ENCODE results near the gene PRDM15. TPM values are rescaled to one million over a fixed set of nuclear protein-coding genes. Genes with fewer than 3 reads are reported as not detected.

Gene PRDM15
- total RNA-seq, 1 experiment from 2014 or later: 9.8 TPM

DNA sequence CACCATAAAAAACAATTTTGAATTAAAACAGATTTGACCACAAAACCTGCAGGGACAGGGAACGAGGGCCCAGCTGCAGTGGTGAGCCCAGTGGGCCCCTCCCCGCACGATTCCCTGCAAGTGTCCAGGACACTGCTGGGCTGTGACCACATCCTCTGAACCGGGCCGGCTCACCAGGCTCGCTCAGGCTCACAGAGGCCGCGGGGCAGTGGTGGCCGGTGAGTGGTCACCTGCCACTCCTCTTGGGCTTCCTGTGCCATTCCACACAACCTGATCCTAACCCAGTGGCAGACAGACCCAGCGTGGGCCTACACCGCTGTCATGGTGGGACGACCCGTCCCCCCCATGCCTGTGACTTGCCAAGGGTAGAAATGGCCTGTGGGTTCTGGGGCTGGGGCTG lies 75.8 kb downstream of the PRDM15 start:
- ChIA-PET CTCF (no interaction called here), RAD21 (ENCODE audit: low non-redundant PET in 1 of 2, low total read pairs in 2 of 2, uncharacterized antibody in 2 of 2, unreplicated experiment in 2 of 2) (no interaction called here), POLR2A (no interaction called here)
- intact Hi-C loops (cut with micrococcal nuclease): no loop called here
- Histone ChIP-seq H3K9me2 (ENCODE audit: insufficient read depth) (no peaks in the 10 kb centered on the region), H3K27me3 (ENCODE audit: insufficient read depth, low read length) (no peaks in the 10 kb centered on the region), H3K79me2 (ENCODE audit: insufficient read depth, low read length) (no peaks in the 10 kb centered on the region), H3K36me3 (ENCODE audit: control insufficient read depth in 1 of 2, insufficient read depth in 2 of 2, low read length in 2 of 2) (peaks cover 0 to 14% of the 10 kb centered on the region in 2 experiments; a peak in 2 of 4 replicates), H4K20me1 (ENCODE audit: insufficient read depth) (no peaks in the 10 kb centered on the region), H3K4me1 (ENCODE audit: control insufficient read depth in 1 of 2, insufficient read depth in 2 of 2, low read length in 2 of 2) (no peaks in the 10 kb centered on the region), H3K4me2 (ENCODE audit: low read length) (no peak overlapping the region), H3K27ac (ENCODE audit: low read depth, low read length) (no peak overlapping the region), H3K9me3 (ENCODE audit: control insufficient read depth in 1 of 2, insufficient read depth in 1 of 2, low read depth in 1 of 2, low read length in 2 of 2) (no peaks in the 10 kb centered on the region; a peak in 1 of 4 replicates), H3K9ac (ENCODE audit: low read length) (no peak overlapping the region), H2AFZ (ENCODE audit: low read depth, low read length, poor library complexity, severe bottlenecking) (no peak overlapping the region), H3K4me3 (replicated peaks in 1 of 2; ENCODE audit: low read depth in 1 of 2, low read length in 2 of 2) (no peak overlapping the region)
- no peak for TF ChIP-seq RAD21 (IDR thresholded peaks at IDR 0.05; ENCODE audit: low read depth)
- DNase-seq (ENCODE audit: low read depth, low spot score) (no peak), ATAC-seq (no peak)
- BruUV-seq (replicated peaks): no TSS peak

GRCh38 chr21:41802684-41803083 lies 76.5 kb downstream of the PRDM15 start:
- intact Hi-C loops (cut with micrococcal nuclease): no loop called here
- DNase-seq (ENCODE audit: low read depth, low spot score): no peak
- no TSS peak for BruUV-seq (replicated peaks)

DNA sequence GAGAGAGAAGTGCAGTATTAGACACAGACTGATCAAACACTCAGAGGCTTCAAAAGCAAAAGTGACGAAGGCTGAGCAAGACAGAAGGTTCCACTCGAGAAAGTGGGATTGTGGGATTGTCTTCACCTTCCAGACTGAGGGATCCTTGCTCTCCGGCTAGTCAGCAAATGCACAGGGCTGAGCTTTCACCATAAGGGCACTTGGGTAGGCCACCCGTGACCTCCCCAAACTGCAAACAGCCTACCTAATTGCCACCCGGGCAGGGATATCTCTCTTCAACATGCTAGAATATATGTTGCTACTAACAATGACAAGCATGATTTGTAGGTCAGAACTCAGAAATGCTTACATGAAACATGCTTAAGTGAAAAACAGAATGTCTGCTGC lies 77.0 kb downstream of the PRDM15 start:
- ChIA-PET CTCF (no interaction called here), POLR2A (no interaction called here), RAD21 (ENCODE audit: low non-redundant PET in 1 of 2, low total read pairs in 2 of 2, uncharacterized antibody in 2 of 2, unreplicated experiment in 2 of 2) (no interaction called here)
- no peaks in the 10 kb centered on the region for H4K20me1 ChIP-seq (ENCODE audit: insufficient read depth)
- peaks cover 0 to 14% of the 10 kb centered on the region in 2 experiments; a peak in 3 of 4 replicates for H3K36me3 ChIP-seq (ENCODE audit: control insufficient read depth in 1 of 2, insufficient read depth in 2 of 2, low read length in 2 of 2)
- ATAC-seq: no peak
- no peak overlapping the region for H3K9ac ChIP-seq (ENCODE audit: low read length)
- TF ChIP-seq EZH2phosphoT487 (IDR thresholded peaks at IDR 0.05; ENCODE audit: borderline replicate concordance) (no peak), EGR1 (IDR thresholded peaks at IDR 0.05; ENCODE audit: low read depth) (no peak), ZFX (IDR thresholded peaks at IDR 0.05) (no peak), MAX (IDR thresholded peaks at IDR 0.05) (no peak), RAD21 (IDR thresholded peaks at IDR 0.05; ENCODE audit: low read depth) (no peak), SRF (IDR thresholded peaks at IDR 0.05; ENCODE audit: low read depth) (no peak), JUND (IDR thresholded peaks at IDR 0.05) (no peak), EZH2 (IDR thresholded peaks at IDR 0.05) (no peak), YY1 (IDR thresholded peaks at IDR 0.05; ENCODE audit: extremely low read depth, insufficient replicate concordance, low read depth, low read length) (no peak)
- no peaks in the 10 kb centered on the region for H3K79me2 ChIP-seq (ENCODE audit: insufficient read depth, low read length)
- no peak overlapping the region for H3K4me2 ChIP-seq (ENCODE audit: low read length)
- no peak overlapping the region for H3K27ac ChIP-seq (ENCODE audit: low read depth, low read length)
- H3K9me3 ChIP-seq (ENCODE audit: control insufficient read depth in 1 of 2, insufficient read depth in 1 of 2, low read depth in 1 of 2, low read length in 2 of 2): no peaks in the 10 kb centered on the region; a peak in 1 of 4 replicates
- intact Hi-C loops (cut with micrococcal nuclease): no loop called here
- H2AFZ ChIP-seq (ENCODE audit: low read depth, low read length, poor library complexity, severe bottlenecking): no peak overlapping the region
- no peak overlapping the region for H3K4me3 ChIP-seq (replicated peaks in 1 of 2; ENCODE audit: low read depth in 1 of 2, low read length in 2 of 2)
- no peaks in the 10 kb centered on the region for H3K9me2 ChIP-seq (ENCODE audit: insufficient read depth)
- no TSS peak for BruUV-seq (replicated peaks)
- no peaks in the 10 kb centered on the region for H3K27me3 ChIP-seq (ENCODE audit: insufficient read depth, low read length)
- DNase-seq (ENCODE audit: low read depth, low spot score): no peak
- no peaks in the 10 kb centered on the region for H3K4me1 ChIP-seq (ENCODE audit: control insufficient read depth in 1 of 2, insufficient read depth in 2 of 2, low read length in 2 of 2)

More at GRCh38 chr21:41802684-41803083, 76.5 kb downstream of the PRDM15 start:
- CTCF ChIA-PET: no interaction called here
- no peak overlapping the region for H3K4me2 ChIP-seq (ENCODE audit: low read length)
- POLR2A ChIA-PET: no interaction called here
- H3K4me1 ChIP-seq (ENCODE audit: control insufficient read depth in 1 of 2, insufficient read depth in 2 of 2, low read length in 2 of 2): no peaks in the 10 kb centered on the region
- ATAC-seq: no peak
- no peaks in the 10 kb centered on the region; a peak in 1 of 4 replicates for H3K9me3 ChIP-seq (ENCODE audit: control insufficient read depth in 1 of 2, insufficient read depth in 1 of 2, low read depth in 1 of 2, low read length in 2 of 2)
- peaks cover 0 to 14% of the 10 kb centered on the region in 2 experiments; a peak in 2 of 4 replicates for H3K36me3 ChIP-seq (ENCODE audit: control insufficient read depth in 1 of 2, insufficient read depth in 2 of 2, low read length in 2 of 2)
- H4K20me1 ChIP-seq (ENCODE audit: insufficient read depth): no peaks in the 10 kb centered on the region
- H3K9me2 ChIP-seq (ENCODE audit: insufficient read depth): no peaks in the 10 kb centered on the region
- no peak overlapping the region for H2AFZ ChIP-seq (ENCODE audit: low read depth, low read length, poor library complexity, severe bottlenecking)
- no peaks in the 10 kb centered on the region for H3K27me3 ChIP-seq (ENCODE audit: insufficient read depth, low read length)
- no peak overlapping the region for H3K9ac ChIP-seq (ENCODE audit: low read length)
- RAD21 ChIA-PET (ENCODE audit: low non-redundant PET in 1 of 2, low total read pairs in 2 of 2, uncharacterized antibody in 2 of 2, unreplicated experiment in 2 of 2): no interaction called here
- H3K4me3 ChIP-seq (replicated peaks in 1 of 2; ENCODE audit: low read depth in 1 of 2, low read length in 2 of 2): no peak overlapping the region
- no peaks in the 10 kb centered on the region for H3K79me2 ChIP-seq (ENCODE audit: insufficient read depth, low read length)
- TF ChIP-seq CBX3 (IDR thresholded peaks at IDR 0.05; ENCODE audit: low read depth): no peak
- no peak overlapping the region for H3K27ac ChIP-seq (ENCODE audit: low read depth, low read length)
